ENCODE measurements around the gene LTO1.

LTO1 gene

GRCh38 chr11:69682221-69682620 is 7.1 kb upstream of the LTO1 start:
- no peak for TF ChIP-seq CTCF (IDR thresholded peaks at IDR 0.05; ENCODE audit: low read depth, low read length)
- H3K4me3 ChIP-seq (ENCODE audit: low read depth, low read length), result no peak overlapping the region
- no peak overlapping the region for H3K27ac ChIP-seq
- no peak for DNase-seq
- no peaks in the 10 kb centered on the region for H3K36me3 ChIP-seq
- peaks cover 5% of the 10 kb centered on the region for H3K27me3 ChIP-seq (ENCODE audit: insufficient read depth, low read depth, severe bottlenecking)
- no peaks in the 10 kb centered on the region for H3K9me3 ChIP-seq (ENCODE audit: severe bottlenecking)

- TF ChIP-seq CTCF (IDR thresholded peaks at IDR 0.05; ENCODE audit: low read depth, low read length), result no peak
- Histone ChIP-seq H3K36me3 (no peaks in the 10 kb centered on the region), H3K27ac (no peak overlapping the region), H3K9me3 (ENCODE audit: severe bottlenecking) (no peaks in the 10 kb centered on the region), H3K27me3 (ENCODE audit: insufficient read depth, low read depth, severe bottlenecking) (peaks cover 5% of the 10 kb centered on the region), H3K4me3 (ENCODE audit: low read depth, low read length) (no peak overlapping the region)
- DNase-seq, result no peak
These were observed 5.5 kb upstream of the LTO1 start for GRCh38 chr11:69680688-69681087.

GRCh38 chr11:69677749-69678148 is 2.6 kb upstream of the LTO1 start:
- Histone ChIP-seq H3K27ac (no peak overlapping the region), H3K9me3 (ENCODE audit: severe bottlenecking) (no peaks in the 10 kb centered on the region), H3K27me3 (ENCODE audit: insufficient read depth, low read depth, severe bottlenecking) (no peaks in the 10 kb centered on the region), H3K36me3 (peaks cover 6% of the 10 kb centered on the region), H3K4me3 (ENCODE audit: low read depth, low read length) (no peak overlapping the region)
- TF ChIP-seq CTCF (IDR thresholded peaks at IDR 0.05; ENCODE audit: low read depth, low read length), result no peak
- DNase-seq, result no peak

- Histone ChIP-seq H3K27me3 (ENCODE audit: insufficient read depth, low read depth, severe bottlenecking) (no peaks in the 10 kb centered on the region), H3K27ac (peak overlapping the region; percentile 82), H3K9me3 (ENCODE audit: severe bottlenecking) (no peaks in the 10 kb centered on the region), H3K4me3 (ENCODE audit: low read depth, low read length) (peak overlapping the region; percentile 87), H3K36me3 (peaks cover 18% of the 10 kb centered on the region)
- TF ChIP-seq CTCF (IDR thresholded peaks at IDR 0.05; ENCODE audit: low read depth, low read length), result no peak
- no peak for DNase-seq
These were observed 777 bp downstream of the LTO1 start for GRCh38 chr11:69674267-69674885.

- H3K9me3 ChIP-seq (ENCODE audit: severe bottlenecking), result no peaks in the 10 kb centered on the region
- H3K27me3 ChIP-seq (ENCODE audit: insufficient read depth, low read depth, severe bottlenecking), result no peaks in the 10 kb centered on the region
- H3K36me3 ChIP-seq, result peaks cover 22% of the 10 kb centered on the region
- no peak for TF ChIP-seq CTCF (IDR thresholded peaks at IDR 0.05; ENCODE audit: low read depth, low read length)
- no peak overlapping the region for H3K4me3 ChIP-seq (ENCODE audit: low read depth, low read length)
- no peak for DNase-seq
- no peak overlapping the region for H3K27ac ChIP-seq
These were observed 3.3 kb downstream of the LTO1 start for GRCh38 chr11:69671734-69672465.

Measured in WERI-Rb-1 (cell line).